Measurements from ENCODE around the gene ZBTB26. TPM values are rescaled to one million over a fixed set of nuclear protein-coding genes. Genes with fewer than 3 reads are reported as not detected.

ZBTB26 gene
- total and polyA plus RNA-seq, 7 donors: 1.4 to 13.3 (median 9.2) TPM

DNA sequence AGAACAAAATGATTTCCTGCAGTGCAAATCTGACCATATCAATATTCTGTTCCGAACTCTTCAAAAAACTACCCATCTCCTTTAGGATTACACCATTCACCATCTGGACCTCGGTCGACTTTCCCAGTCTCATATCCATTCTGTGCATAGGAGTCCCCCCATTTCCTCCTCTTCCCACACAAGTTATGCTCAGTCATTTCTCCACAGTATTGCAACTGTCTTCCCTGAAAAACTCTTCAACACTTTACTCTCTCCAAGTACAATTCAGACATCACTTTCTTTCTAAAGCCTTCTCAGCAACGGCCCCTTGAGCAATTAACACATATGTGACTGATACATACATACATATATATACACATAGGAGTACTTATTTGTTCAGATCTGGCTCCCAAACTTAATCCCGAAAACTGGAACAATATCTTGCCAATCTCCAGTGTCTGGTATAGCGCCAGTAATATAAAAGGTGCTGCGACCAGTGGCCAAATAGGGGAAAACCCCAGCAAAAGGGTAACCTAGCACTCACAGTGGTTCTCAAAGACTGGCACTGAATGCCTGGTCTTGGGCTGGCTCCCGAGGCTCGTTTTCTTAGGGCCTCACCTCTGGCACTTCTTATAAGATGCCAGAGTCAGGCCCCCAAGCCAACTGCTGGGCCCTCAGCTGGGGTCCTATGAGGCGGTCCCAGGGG, 629 bp downstream of the ZBTB26 start:
- peaks cover 0 to 41% (median 34%) of the 10 kb centered on the region in 4 donors for H3K4me1 ChIP-seq
- DNase-seq: no peak
- no peaks in the 10 kb centered on the region for H3K27me3 ChIP-seq
- no peak for TF ChIP-seq POLR2A (IDR thresholded peaks at IDR 0.05)
- no peak for TF ChIP-seq CTCF (IDR thresholded peaks at IDR 0.05)
- TF ChIP-seq EP300 (IDR thresholded peaks at IDR 0.05): no peak
- TF ChIP-seq POLR2AphosphoS5 (IDR thresholded peaks at IDR 0.05): no peak
- H3K4me3 ChIP-seq: peak overlapping the region; percentile 80 to 93 (median 90)
- peak overlapping the region; percentile 77 to 90 (median 89) for H3K27ac ChIP-seq
- H3K36me3 ChIP-seq: no peaks in the 10 kb centered on the region
- H3K9me3 ChIP-seq: no peaks in the 10 kb centered on the region
- 24 to 27% methylated on average over 10 of the region's 10 CpGs for WGBS, 2 donors
- intact Hi-C loops (cut with DNase I): no loop called here

GRCh38 chr9:122929796-122930354, 1.4 kb downstream of the ZBTB26 start:
- Histone ChIP-seq H3K36me3 (no peaks in the 10 kb centered on the region), H3K27me3 (no peaks in the 10 kb centered on the region), H3K4me1 (peaks cover 0 to 41% (median 34%) of the 10 kb centered on the region in 4 donors), H3K9me3 (no peaks in the 10 kb centered on the region), H3K27ac (no peak overlapping the region), H3K4me3 (no peak overlapping the region)
- intact Hi-C loops (cut with DNase I): no loop called here
- TF ChIP-seq POLR2A (IDR thresholded peaks at IDR 0.05) (no peak), EP300 (IDR thresholded peaks at IDR 0.05) (no peak), POLR2AphosphoS5 (IDR thresholded peaks at IDR 0.05) (no peak), CTCF (IDR thresholded peaks at IDR 0.05) (no peak)
- DNase-seq: no peak
- 86 to 87% methylated on average over 1 of the region's 1 CpG for WGBS, 2 donors

DNA sequence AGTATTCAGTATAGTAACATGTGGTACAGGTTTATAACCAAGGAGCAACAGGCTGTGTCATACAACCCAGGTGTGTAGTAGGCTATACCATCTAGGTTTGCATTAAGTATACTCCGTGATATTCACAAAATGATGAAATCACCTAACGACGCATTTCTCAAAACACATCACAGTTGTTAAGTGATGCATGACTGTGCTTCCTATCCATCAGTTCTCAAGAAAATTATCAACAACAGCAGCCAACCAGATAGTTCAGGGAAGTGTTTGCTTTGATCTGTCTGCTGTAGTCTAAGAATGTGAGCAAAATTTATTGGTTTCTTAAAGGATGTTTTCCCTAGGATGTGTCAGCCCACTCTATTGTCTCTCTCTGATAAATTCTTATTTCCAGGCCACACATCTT, 7.4 kb downstream of the ZBTB26 start:
- 87 to 90% methylated on average over 3 of the region's 3 CpGs for WGBS, 2 donors
- Histone ChIP-seq H3K36me3 (peaks cover 0 to 12% (median 6%) of the 10 kb centered on the region in 4 donors), H3K27me3 (no peaks in the 10 kb centered on the region), H3K9me3 (no peaks in the 10 kb centered on the region), H3K4me3 (no peak overlapping the region), H3K27ac (no peak overlapping the region), H3K4me1 (no peaks in the 10 kb centered on the region)
- intact Hi-C loops (cut with DNase I): no loop called here
- no peak for TF ChIP-seq POLR2A (IDR thresholded peaks at IDR 0.05)
- no peak for TF ChIP-seq POLR2AphosphoS5 (IDR thresholded peaks at IDR 0.05)
- no peak for TF ChIP-seq CTCF (IDR thresholded peaks at IDR 0.05)
- TF ChIP-seq EP300 (IDR thresholded peaks at IDR 0.05): no peak
- no peak for DNase-seq

DNA sequence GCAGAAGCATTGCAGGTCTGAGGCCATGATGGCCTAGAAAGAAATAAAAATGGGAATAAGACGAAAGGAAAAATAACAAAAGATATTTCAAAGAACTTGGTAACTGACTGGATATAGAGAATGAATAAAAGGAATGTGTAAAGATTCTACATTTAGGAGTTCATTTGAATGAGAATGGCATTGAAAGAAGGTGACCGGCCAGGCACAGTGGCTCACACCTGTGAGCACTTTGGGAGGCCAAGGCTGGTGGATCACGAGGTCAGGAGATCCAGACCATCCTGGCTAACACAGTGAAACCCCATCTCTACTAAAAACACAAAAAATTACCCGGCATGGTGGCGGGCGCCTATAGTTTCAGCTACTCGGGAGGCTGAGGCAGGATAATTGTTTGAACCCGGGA, 8.6 kb downstream of the ZBTB26 start:
- Histone ChIP-seq H3K4me1 (no peaks in the 10 kb centered on the region), H3K27ac (no peak overlapping the region), H3K4me3 (no peak overlapping the region), H3K36me3 (peaks cover 0 to 20% (median 13%) of the 10 kb centered on the region in 4 donors), H3K9me3 (no peaks in the 10 kb centered on the region), H3K27me3 (no peaks in the 10 kb centered on the region)
- intact Hi-C loops (cut with DNase I): no loop called here
- no peak for DNase-seq
- 93 to 97% methylated on average over 8 of the region's 8 CpGs for WGBS, 2 donors
- TF ChIP-seq CTCF (IDR thresholded peaks at IDR 0.05) (no peak), EP300 (IDR thresholded peaks at IDR 0.05) (no peak), POLR2A (IDR thresholded peaks at IDR 0.05) (no peak), POLR2AphosphoS5 (IDR thresholded peaks at IDR 0.05) (no peak)
